H1 (cell line): ENCODE measurements around the gene RALA. TPM values are rescaled to one million over a fixed set of nuclear protein-coding genes. Genes with fewer than 3 reads are reported as not detected.
A peak's percentile ranks its signal among the peaks of the same experiment; 100 is the strongest.

ENCODE experiments used
- CTCF ChIA-PET: fragments of 300-600 bp; sonication (Branson Sonifier 250); formaldehyde crosslinking; loops from one replicate; lab custom pipeline; 2021; ENCODE audit not compliant: partially characterized antibody; lab: Charles Lee
- POLR2A ChIA-PET: fragments of 300-600 bp; sonication (Branson Sonifier 250); formaldehyde crosslinking; loops from one replicate; lab custom pipeline; 2021; ENCODE audit warnings: inconsistent platforms; ENCODE audit not compliant: partially characterized antibody; lab: Charles Lee
- DNase-seq, 2 experiments: peaks; one replicate each; pipeline versions ENCODE4 v3.0.0 to v3.0.0-alpha.2; 2010 to 2022; ENCODE audit warnings: low spot score in 2 of 2, low read depth in 1 of 2, mixed read lengths in 1 of 2
- FAIRE-seq: peaks from 2 replicates; lab custom pipeline; 2011; peaks lifted over from hg19 to GRCh38; lab: Jason Lieb, UNC
- H2AFZ ChIP-seq: 2 replicates; pipeline ENCODE4 v1.8.1; 2012; ENCODE audit warnings: low read length, inconsistent platforms
- H2AK5ac ChIP-seq: 2 replicates; pipeline ENCODE4 v1.6.1; 2013; ENCODE audit warnings: low read depth, low read length
- H2BK120ac ChIP-seq: replicated peaks from 2 replicates; pipeline ENCODE3; 2013; ENCODE audit warnings: low read depth, low read length, inconsistent platforms
- H2BK12ac ChIP-seq: 2 replicates; pipeline ENCODE4 v1.6.1; 2013; ENCODE audit warnings: low read depth, low read length
- H2BK15ac ChIP-seq: 2 replicates; pipeline ENCODE4 v1.6.1; 2013; ENCODE audit warnings: low read length
- H2BK20ac ChIP-seq: 2 replicates; pipeline ENCODE4 v1.6.1; 2013; ENCODE audit warnings: low read length
- H2BK5ac ChIP-seq: 2 replicates; pipeline ENCODE4 v1.6.1; 2013; ENCODE audit warnings: low read depth, low read length
- H3K14ac ChIP-seq: 2 replicates; pipeline ENCODE4 v1.6.1; 2013; ENCODE audit warnings: inconsistent platforms; ENCODE audit not compliant: insufficient read length
- H3K18ac ChIP-seq: 2 replicates; pipeline ENCODE4 v1.6.1; 2013; ENCODE audit warnings: low read length; ENCODE audit errors: extremely low read depth
- H3K23ac ChIP-seq: 2 replicates; pipeline ENCODE4 v1.6.1; 2013; ENCODE audit warnings: inconsistent platforms; ENCODE audit not compliant: insufficient read length
- H3K23me2 ChIP-seq: 2 replicates; pipeline ENCODE4 v1.6.1; 2013; ENCODE audit warnings: low read depth, low read length
- H3K27ac ChIP-seq: 2 replicates; pipeline ENCODE4 v1.6.1; 2011; ENCODE audit warnings: low read depth, low read length, inconsistent platforms
- H3K27me3 ChIP-seq, 4 experiments: replicated peaks in 1 of 4; 1 replicate in 1 of 4; 2 replicates in 3 of 4; pipeline versions ENCODE4 v1.6.1 to v1.8.1; 2011 to 2013; ENCODE audit warnings: low read length in 3 of 4, mild to moderate bottlenecking in 3 of 4, inconsistent platforms in 2 of 4, mixed read lengths in 2 of 4, moderate library complexity in 1 of 4; ENCODE audit not compliant: control insufficient read depth in 3 of 4, insufficient read depth in 3 of 4; ENCODE audit errors: extremely low read depth in 1 of 4
- H3K36me3 ChIP-seq, 4 experiments: 2 replicates each; pipeline versions ENCODE4 v1.6.1 to v1.8.1; 2011 to 2013; ENCODE audit warnings: mild to moderate bottlenecking in 4 of 4, low read length in 3 of 4, moderate library complexity in 2 of 4, control low read depth in 1 of 4, inconsistent platforms in 1 of 4; ENCODE audit not compliant: insufficient read depth in 4 of 4, control insufficient read depth in 2 of 4
- H3K4ac ChIP-seq: replicated peaks from 2 replicates; pipeline ENCODE3; 2013; ENCODE audit warnings: low read length, low read depth, mixed read lengths, inconsistent platforms; ENCODE audit not compliant: insufficient read length
- H3K4me1 ChIP-seq, 4 experiments: replicated peaks in 1 of 4; 1 replicate in 1 of 4; 2 replicates in 3 of 4; pipeline versions ENCODE4 v1.6.1 to v1.8.1; 2011 to 2013; ENCODE audit warnings: low read length in 3 of 4, inconsistent platforms in 2 of 4, mixed read lengths in 1 of 4; ENCODE audit not compliant: insufficient read depth in 4 of 4, control insufficient read depth in 3 of 4
- H3K4me2 ChIP-seq, 2 experiments: 2 replicates each; pipeline versions ENCODE4 v1.6.1 to v1.8.1; 2011 to 2013; ENCODE audit warnings: low read depth in 2 of 2, low read length in 2 of 2, control low read depth in 1 of 2, inconsistent platforms in 1 of 2, mild to moderate bottlenecking in 1 of 2; ENCODE audit not compliant: insufficient read depth in 1 of 2
- H3K4me3 ChIP-seq, 4 experiments: fragments of 200-600, 300-600 bp in 1 of 4; sonication (generic), shearing (Covaris generic), sonication (Bioruptor Twin) in 1 of 4; 2 replicates each; pipeline versions ENCODE4 v1.5.1 to v1.8.1; 2011 to 2016; ENCODE audit warnings: low read length in 4 of 4, low read depth in 3 of 4, control low read depth in 2 of 4, inconsistent platforms in 2 of 4, mild to moderate bottlenecking in 2 of 4, mixed read lengths in 1 of 4, moderate library complexity in 1 of 4; ENCODE audit not compliant: insufficient read depth in 2 of 4; ENCODE audit errors: extremely low read depth in 1 of 4
- H3K56ac ChIP-seq: replicated peaks from 2 replicates; pipeline ENCODE3; 2013; ENCODE audit warnings: low read depth, mild to moderate bottlenecking, mixed read lengths, low read length, inconsistent platforms; ENCODE audit not compliant: insufficient read length
- H3K79me1 ChIP-seq: 2 replicates; pipeline ENCODE4 v1.6.1; 2013; ENCODE audit warnings: low read depth, low read length, control low read depth
- H3K79me2 ChIP-seq, 2 experiments: 2 replicates each; pipeline versions ENCODE4 v1.6.1 to v1.8.1; 2012 to 2013; ENCODE audit warnings: low read length in 2 of 2, mild to moderate bottlenecking in 2 of 2, inconsistent platforms in 1 of 2; ENCODE audit not compliant: insufficient read depth in 2 of 2, control insufficient read depth in 1 of 2
- H3K9ac ChIP-seq, 4 experiments: replicated peaks in 1 of 4; 1 replicate in 1 of 4; 2 replicates in 3 of 4; pipeline versions ENCODE4 v1.6.1 to v1.8.1; 2011 to 2013; ENCODE audit warnings: low read depth in 3 of 4, low read length in 3 of 4, control low read depth in 2 of 4, mild to moderate bottlenecking in 2 of 4, moderate library complexity in 2 of 4, inconsistent platforms in 1 of 4; ENCODE audit errors: extremely low read depth in 1 of 4
- H3K9me3 ChIP-seq, 2 experiments: 2 replicates each; pipeline versions ENCODE4 v1.6.1 to v1.8.1; 2012 to 2013; ENCODE audit warnings: mild to moderate bottlenecking in 2 of 2, moderate library complexity in 2 of 2, control low read depth in 1 of 2, inconsistent platforms in 1 of 2, low read depth in 1 of 2, low read length in 1 of 2, mixed read lengths in 1 of 2; ENCODE audit not compliant: insufficient read depth in 2 of 2
- H4K20me1 ChIP-seq, 2 experiments: replicated peaks in 1 of 2; 2 replicates each; pipeline versions ENCODE3 to v1.8.1; 2011 to 2013; ENCODE audit warnings: inconsistent platforms in 2 of 2, low read length in 2 of 2, mild to moderate bottlenecking in 1 of 2; ENCODE audit not compliant: insufficient read depth in 2 of 2, control insufficient read depth in 1 of 2
- H4K5ac ChIP-seq: 2 replicates; pipeline ENCODE4 v1.6.1; 2013; ENCODE audit warnings: low read length, low read depth, mixed read lengths, inconsistent platforms; ENCODE audit not compliant: insufficient read length
- H4K8ac ChIP-seq: 2 replicates; pipeline ENCODE4 v1.8.0; 2013; ENCODE audit warnings: mild to moderate bottlenecking, moderate library complexity, low read length, inconsistent platforms; ENCODE audit not compliant: insufficient read depth; ENCODE audit errors: extremely low read depth
- H4K91ac ChIP-seq: replicated peaks from 2 replicates; pipeline ENCODE3; 2013; ENCODE audit warnings: low read length, mixed read lengths, inconsistent platforms; ENCODE audit not compliant: insufficient read length
- ATF3 ChIP-seq: IDR thresholded peaks from 2 replicates; pipeline ENCODE4 v1.6.1; 2011; ENCODE audit warnings: low read depth, mild to moderate bottlenecking, low read length; ENCODE audit not compliant: insufficient read depth
- BACH1 ChIP-seq: IDR thresholded peaks from 2 replicates; pipeline ENCODE4 v1.6.1; 2012; ENCODE audit warnings: low read length, improper control_type of control experiment
- CREB1 ChIP-seq: IDR thresholded peaks from 2 replicates; pipeline ENCODE4 v1.6.1; 2012; ENCODE audit warnings: inconsistent platforms
- CTBP2 ChIP-seq: IDR thresholded peaks from 2 replicates; pipeline ENCODE4 v1.7.0; 2011; ENCODE audit warnings: borderline replicate concordance, mild to moderate bottlenecking, moderate library complexity, mixed read lengths, low read length; ENCODE audit not compliant: insufficient read depth, insufficient read length
- EP300 ChIP-seq, 2 experiments: IDR thresholded peaks; 1 replicate in 1 of 2; 2 replicates in 1 of 2; pipeline ENCODE4 v1.6.1; 2011 to 2012; ENCODE audit warnings: low read depth in 2 of 2, low read length in 2 of 2, mild to moderate bottlenecking in 2 of 2, borderline replicate concordance in 1 of 2, inconsistent platforms in 1 of 2, moderate library complexity in 1 of 2
- GABPA ChIP-seq: IDR thresholded peaks from 2 replicates; pipeline ENCODE4 v1.6.1; 2011; ENCODE audit warnings: mild to moderate bottlenecking, low read length, moderate library complexity, borderline replicate concordance; ENCODE audit not compliant: insufficient read depth
- JUND ChIP-seq: IDR thresholded peaks from 2 replicates; pipeline ENCODE4 v1.6.1; 2011; ENCODE audit warnings: mild to moderate bottlenecking, improper control_type of control experiment, low read length
- KDM4A ChIP-seq: IDR thresholded peaks from one replicate; pipeline ENCODE4 v1.7.1; 2012; ENCODE audit warnings: low read depth, mild to moderate bottlenecking, moderate library complexity, low read length, inconsistent platforms; ENCODE audit not compliant: severe bottlenecking
- RFX5 ChIP-seq: IDR thresholded peaks from 2 replicates; pipeline ENCODE4 v1.6.1; 2011; ENCODE audit warnings: low read depth, low read length, improper control_type of control experiment, borderline replicate concordance
- SP1 ChIP-seq: IDR thresholded peaks from 2 replicates; pipeline ENCODE4 v1.6.1; 2011; ENCODE audit warnings: low read depth, low read length
- SP4 ChIP-seq: IDR thresholded peaks from 2 replicates; pipeline ENCODE4 v1.6.1; 2012; ENCODE audit warnings: low read length, inconsistent platforms
- TCF12 ChIP-seq: IDR thresholded peaks from 2 replicates; pipeline ENCODE4 v1.6.1; 2011; ENCODE audit warnings: low read depth, mild to moderate bottlenecking, low read length
- WGBS, 2 experiments: shearing (Covaris generic) in 1 of 2; methylation state at CpG; one replicate each; pipeline versions ENCODE4 v1.1.6 to v1.1.7; 2013 to 2015; ENCODE audit warnings: low lambda C conversion rate in 2 of 2, mixed read lengths in 2 of 2, inconsistent platforms in 1 of 2, low coverage in 1 of 2, missing lambda C conversion rate in 1 of 2; ENCODE audit not compliant: insufficient replicate concordance in 2 of 2, insufficient coverage in 1 of 2, insufficient read length in 1 of 2; ENCODE audit errors: extremely low coverage in 1 of 2, missing lambda C conversion rate in 1 of 2; 5-methylcytosine and 5-hydroxymethylcytosine counted together
- polyA plus RNA-seq, 7 experiments: library from polyadenylated mRNA; depleted of rRNA in 3 of 7; stranded (reverse) in 5 of 7; unstranded in 2 of 7; fragments of >200 nt in 5 of 7; fragments of 200-250 nt in 2 of 7; gene quantifications; 1 replicate in 5 of 7; 2 replicates in 1 of 7; 4 replicates in 1 of 7; pipeline versions ENCODE4 v1.2.1 to v1.2.3, GENCODE V29; 2011 to 2013; ENCODE audit warnings: missing spikeins in 2 of 7, mixed read lengths in 2 of 7
- total RNA-seq: library from RNA; stranded (reverse); fragmentation: NEBNext Ultra II Directional; extraction: Animal tissue kit (Norgen Biotek cat#: 25700); gene quantifications from 2 replicates; pipeline ENCODE4 v1.2.1, GENCODE V29; 2021

Gene RALA
- total and polyA plus RNA-seq, 2 of the 8 experiments (the other 6 are each of a cell fraction or from before 2014, with no cell fraction given), result 24.1 to 72.8 TPM

GRCh38 chr7:39589323-39590111 lies 33.9 kb upstream of the RALA start:
- CTCF ChIA-PET, result interaction anchor here (1.1 to 2.6 kb wide), 4 partner anchors 10 to 308 kb away, joined by 3 to 20 read pairs (median 8); no protein-coding TSS in a partner anchor
- no peak for TF ChIP-seq GABPA
- no peak for TF ChIP-seq CREB1
- TF ChIP-seq KDM4A, result no peak
- 0 out of 2 replicates have a peak, but pooled peaks have one; percentile 33 for TF ChIP-seq SP1
- TF ChIP-seq JUND, result peak; percentile 84; the same call in 1 of the 2 replicates
- TF ChIP-seq RFX5, result no peak
- TF ChIP-seq EP300 (IDR thresholded peaks at IDR 0.05; ENCODE audit: borderline replicate concordance in 1 of 2, low read depth in 2 of 2, low read length in 2 of 2), result peak in 1 of 2 experiments; percentile 19; a peak in 1 of 3 replicates
- TF ChIP-seq TCF12, result no peak
- TF ChIP-seq SP4, result no peak
- no peak for TF ChIP-seq BACH1
- TF ChIP-seq CTBP2, result no peak
- TF ChIP-seq ATF3, result no peak

More at GRCh38 chr7:39589323-39590111, 33.9 kb upstream of the RALA start:
- 47% methylated on average over 7 of the region's 7 CpGs; no CpG with 5 or more reads in 1 of the 2 experiments for WGBS, 2 experiments
- Histone ChIP-seq H3K4me2 (peak overlapping the region; percentile 3 to 16; a peak in 1 of 4 replicates), H2AK5ac (no peak overlapping the region), H2BK120ac (no peak overlapping the region), H3K23ac (no peak overlapping the region), H2BK20ac (no peak overlapping the region), H3K56ac (no peak overlapping the region), H3K79me2 (no peaks in the 10 kb centered on the region), H2AFZ (no peak overlapping the region), H4K20me1 (no peaks in the 10 kb centered on the region), H3K18ac (no peak overlapping the region), H3K79me1 (no peaks in the 10 kb centered on the region), H2BK12ac (no peak overlapping the region), H3K9ac (no peak overlapping the region), H2BK5ac (no peak overlapping the region), H3K4me1 (peaks cover 0 to 2% (median 0%) of the 10 kb centered on the region in 4 experiments; a peak in 2 of 7 replicates), H3K4ac (no peak overlapping the region), H3K4me3 (no peak overlapping the region), H3K36me3 (no peaks in the 10 kb centered on the region), H3K27me3 (no peaks in the 10 kb centered on the region), H3K27ac (no peak overlapping the region), H4K5ac (no peak overlapping the region), H3K9me3 (no peaks in the 10 kb centered on the region), H2BK15ac (no peak overlapping the region), H4K91ac (no peak overlapping the region), H3K23me2 (no peaks in the 10 kb centered on the region), H3K14ac (no peak overlapping the region), H4K8ac (no peak overlapping the region)
- POLR2A ChIA-PET, result interaction anchor here (0.7 to 1.6 kb wide), 5 partner anchors 22 to 155 kb away, joined by 3 to 4 read pairs (median 3); partner anchors contain the start of gene RALA
- FAIRE-seq, result no peak
- peak in 1 of 2 experiments; percentile 60 for DNase-seq
